NCI-H2107 treated with DMSO at 0.1 percent for 48 hours (cell line): ENCODE data around the gene DDX17.

Source experiments
- DNase-seq: peaks from one replicate; lab custom pipeline; 2025; ENCODE audit not compliant: unreplicated experiment; lab: John Stamatoyannopoulos, UW

Gene DDX17

DNA sequence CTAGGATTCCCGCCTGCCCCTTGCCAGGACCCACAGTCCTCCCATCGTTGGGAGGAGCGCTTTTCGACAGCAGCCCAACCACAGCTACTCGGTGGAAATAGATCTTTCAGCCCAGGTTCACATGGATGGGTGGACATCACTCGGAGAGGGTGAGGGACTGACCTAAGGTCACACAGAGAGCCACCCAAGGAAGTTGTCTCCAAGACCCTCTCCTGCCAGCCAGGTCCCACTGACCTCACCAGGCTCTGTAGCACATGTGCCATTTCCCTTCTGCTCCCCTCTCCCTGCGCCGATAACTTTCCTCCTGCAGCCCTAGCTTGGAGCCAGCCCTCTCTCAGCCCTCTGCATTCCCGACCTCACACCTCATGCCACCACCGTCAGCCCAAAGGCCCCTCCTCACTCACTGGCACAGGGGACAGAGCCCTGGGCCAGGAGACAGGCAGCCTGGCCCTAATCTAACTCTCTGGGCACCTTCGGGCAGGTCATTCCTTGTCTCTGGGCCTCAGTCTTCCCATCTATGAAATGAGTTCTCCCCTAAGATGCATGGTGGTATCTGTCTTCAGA, 55.8 kb downstream of the DDX17 start:
- DNase-seq: no peak

- DNase-seq: no peak
These were observed 56.3 kb downstream of the DDX17 start for GRCh38 chr22:38449776-38450175.

GRCh38 chr22:38448945-38449745, 57.0 kb downstream of the DDX17 start:
- no peak for DNase-seq

DNA sequence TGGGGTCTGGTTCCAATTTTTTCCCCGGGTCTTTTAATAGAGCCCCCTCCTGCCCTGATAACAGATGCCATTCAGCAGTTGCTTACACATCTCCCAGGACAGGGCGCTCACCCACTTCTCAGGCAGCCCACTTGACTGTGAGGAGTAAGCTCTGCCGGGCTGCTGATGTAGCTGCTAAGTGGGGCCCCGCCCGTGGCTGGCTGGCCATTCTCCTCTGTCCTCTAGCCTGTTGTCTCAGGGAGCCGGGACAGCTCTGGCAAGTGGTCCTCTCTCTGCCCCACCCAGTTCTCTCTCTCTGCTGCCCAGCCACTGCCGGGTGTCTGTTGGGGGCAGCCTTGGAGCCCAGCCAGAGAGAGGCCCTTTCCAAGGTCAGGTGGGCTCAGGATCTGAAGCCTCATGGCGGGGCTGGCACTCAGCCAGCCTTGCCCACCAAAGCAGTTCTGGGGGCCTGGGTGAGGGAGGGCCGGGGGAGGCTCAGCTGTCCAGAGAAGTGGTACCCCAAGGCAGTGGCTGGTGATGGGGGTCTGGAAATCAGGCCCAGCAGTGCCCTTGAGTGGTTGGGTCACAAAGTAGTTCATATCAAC, 60.0 kb downstream of the DDX17 start:
- DNase-seq: no peak

DNA sequence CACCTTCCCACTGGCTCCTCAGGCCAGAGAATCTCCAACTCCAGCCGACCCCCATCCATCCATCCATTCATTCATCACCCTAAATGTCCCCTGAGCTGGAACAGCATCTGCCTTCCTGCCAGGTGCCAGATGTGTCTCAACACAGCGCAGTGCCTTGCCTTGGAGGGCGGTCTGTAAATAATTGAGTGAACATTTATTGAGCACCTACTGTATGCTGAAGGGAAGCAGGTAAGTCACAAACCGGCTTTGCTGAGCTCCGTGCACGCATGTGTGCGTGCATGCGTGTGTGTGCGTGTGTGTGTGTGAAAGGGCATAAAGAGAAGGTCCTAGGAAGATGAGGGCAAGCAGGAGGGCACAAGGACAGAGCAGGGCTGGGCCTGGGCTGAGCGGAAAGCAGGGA, 61.3 kb downstream of the DDX17 start:
- DNase-seq: no peak

GRCh38 chr22:38443628-38444521, 62.2 kb downstream of the DDX17 start:
- DNase-seq: no peak

DNA sequence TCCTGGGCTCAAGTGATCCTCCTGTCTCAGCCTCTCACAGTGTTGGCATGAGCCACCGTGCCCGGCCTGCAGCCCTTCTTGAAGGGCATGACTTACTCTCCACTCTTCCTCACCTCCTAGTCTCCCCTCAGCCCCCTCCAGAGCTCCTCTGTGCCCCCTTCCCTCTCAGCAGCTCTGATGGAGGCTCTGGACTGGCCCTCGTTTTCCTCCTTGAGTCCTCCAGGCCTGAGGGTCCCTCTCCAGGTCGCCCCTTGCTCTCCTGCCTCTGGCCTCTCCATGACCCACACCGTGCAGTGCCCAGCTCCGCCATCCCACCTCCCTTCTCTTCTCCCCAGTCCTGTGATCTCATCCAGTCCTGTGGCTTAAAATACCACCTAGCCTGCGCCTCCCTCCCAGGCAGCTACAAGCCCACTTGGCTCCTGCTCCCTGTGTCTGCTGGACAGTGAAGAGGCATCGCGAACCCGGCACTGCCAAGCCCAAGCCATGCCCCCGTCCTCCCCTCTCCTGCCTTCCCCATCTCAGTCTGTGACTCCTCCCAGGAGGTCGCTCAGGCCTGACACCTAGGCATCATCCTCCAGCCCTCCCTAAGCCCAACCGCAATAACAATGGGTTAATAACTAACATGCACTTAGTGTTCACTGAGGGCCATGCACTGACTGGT, 63.0 kb downstream of the DDX17 start:
- no peak for DNase-seq

DNA sequence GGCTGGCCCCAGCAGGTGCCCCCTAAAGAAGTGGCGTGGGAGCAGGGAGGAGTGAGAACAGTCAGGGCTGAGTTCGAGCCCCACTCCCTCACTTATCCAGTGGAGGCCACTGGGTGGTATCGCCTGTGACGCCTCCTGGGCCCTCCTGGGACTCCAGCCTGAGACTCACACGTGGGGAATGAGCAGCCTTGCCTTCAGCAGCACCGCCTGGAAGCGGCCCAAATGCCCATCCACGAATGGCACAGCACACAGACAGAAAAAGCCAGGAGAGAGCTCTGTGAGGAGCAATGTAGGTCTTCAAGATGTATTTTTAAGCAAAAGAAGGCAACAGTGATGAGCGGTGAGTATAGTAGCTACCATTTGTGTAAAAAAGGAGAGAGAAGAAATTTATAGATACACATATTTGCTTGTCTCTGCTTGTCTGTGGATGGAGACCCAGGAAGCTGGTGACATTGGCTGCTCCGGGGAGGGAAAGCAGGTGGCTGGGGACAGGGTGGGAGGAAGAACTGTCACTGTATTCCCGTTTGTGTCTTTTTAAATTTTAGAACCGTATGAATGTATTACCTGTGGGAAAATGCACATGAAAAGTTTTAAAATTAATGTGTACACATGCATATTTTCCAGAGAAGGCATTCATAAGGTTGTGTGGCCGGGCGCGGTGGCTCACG, 64.4 kb downstream of the DDX17 start:
- DNase-seq: no peak

- no peak for DNase-seq
These were observed 65.3 kb downstream of the DDX17 start for GRCh38 chr22:38440747-38441350.

GRCh38 chr22:38437416-38437815, 68.7 kb downstream of the DDX17 start:
- no peak for DNase-seq

DNA sequence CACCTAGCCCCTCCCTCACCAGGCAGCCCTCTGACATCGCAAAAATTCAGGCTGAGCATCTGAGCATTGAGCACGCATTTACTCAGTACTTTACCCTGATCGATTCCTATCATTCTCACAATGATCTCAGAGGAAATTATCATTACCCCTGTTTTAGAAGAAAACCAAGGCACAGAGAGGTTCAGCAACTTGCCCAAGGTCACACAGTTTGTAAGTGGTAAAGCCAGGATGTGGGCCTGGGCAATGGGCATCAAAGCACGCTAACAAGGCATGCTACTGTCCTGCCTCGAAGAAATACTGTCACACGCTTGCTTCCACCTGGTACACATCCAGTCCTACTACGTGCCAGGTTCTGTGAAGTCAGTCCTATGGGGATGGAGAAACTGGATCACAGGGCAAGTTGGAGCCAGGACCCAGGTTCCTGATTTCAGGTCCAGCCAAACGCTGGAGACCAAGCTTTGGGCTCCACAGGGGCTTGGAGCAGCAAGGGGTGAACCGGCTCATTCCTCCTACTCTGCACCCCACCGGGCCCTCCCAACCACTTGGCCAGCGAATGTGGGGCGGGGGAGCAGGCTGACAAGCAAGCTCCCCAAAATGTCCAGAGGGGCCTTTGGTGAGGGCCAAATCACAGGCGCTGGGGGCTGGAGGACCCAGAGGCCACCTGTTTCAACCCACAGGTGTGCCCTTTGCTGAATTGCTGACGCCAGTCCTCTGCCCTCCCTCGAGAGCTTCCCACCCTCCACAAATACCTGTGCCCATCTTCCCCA, 69.3 kb downstream of the DDX17 start:
- no peak for DNase-seq

DNA sequence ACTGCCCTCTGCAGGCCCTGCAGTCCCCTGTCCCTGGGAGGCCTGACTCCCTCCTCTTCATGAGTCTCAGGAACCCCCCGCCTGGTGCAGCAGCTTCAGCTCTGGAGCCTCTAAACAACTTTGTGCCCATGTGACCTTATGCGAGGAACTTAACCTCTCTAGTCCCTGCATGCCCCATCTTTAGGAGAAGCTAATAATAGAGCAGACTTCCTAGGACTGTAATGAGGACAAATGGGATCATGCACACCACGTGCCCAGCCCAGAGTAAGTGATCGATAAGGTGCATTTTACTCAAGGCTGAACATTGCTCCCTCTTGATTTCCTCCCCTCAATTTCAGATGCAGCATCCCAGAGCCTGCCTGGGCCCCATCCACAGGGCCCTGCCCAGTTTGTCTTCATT, 70.1 kb downstream of the DDX17 start:
- no peak for DNase-seq

DNA sequence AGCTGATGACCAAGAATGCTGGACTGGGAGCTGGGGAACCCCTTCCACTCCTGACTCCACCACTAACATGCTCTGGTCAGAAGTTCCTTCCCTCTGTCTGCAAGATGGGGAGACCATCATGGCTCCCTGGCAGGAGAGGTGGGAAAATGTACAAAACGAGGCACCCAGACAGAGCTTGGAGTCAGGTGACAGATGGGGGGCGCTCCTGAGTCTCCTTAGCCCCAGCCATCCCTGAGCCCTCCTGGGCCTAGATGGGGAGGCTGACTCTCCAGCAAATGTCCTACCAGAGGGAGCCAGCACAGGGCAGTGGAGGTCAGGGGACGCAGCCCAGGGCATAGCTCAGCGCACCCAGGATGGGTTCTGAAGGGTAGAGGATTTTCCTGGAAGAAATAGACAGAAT, 71.1 kb downstream of the DDX17 start:
- DNase-seq: no peak

DNA sequence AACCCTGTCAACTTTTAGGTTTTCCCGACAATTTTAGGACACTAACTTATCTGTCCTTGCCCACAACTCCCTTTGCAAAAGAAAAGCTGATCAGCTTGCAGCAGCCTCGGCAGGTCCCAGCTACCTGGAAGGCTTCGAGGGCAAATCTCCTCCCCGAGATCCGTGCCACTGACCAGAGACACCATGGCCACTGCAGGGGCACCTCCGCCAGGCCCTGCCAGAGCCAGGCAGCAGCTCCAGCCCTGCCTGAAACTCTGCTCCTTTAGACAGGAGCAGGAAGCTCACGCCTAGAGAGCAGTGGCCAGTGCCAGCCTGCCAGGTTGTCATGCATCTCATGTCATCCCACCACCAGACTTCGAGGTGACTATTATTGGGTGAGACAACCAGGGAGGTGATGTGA, 72.2 kb downstream of the DDX17 start:
- no peak for DNase-seq
